Panc1 (cell line): ENCODE measurements around the gene KRT8. TPM values are rescaled to one million over a fixed set of nuclear protein-coding genes. Genes with fewer than 3 reads are reported as not detected.
A peak's percentile ranks its signal among the peaks of the same experiment; 100 is the strongest.

ENCODE experiments used
- ATAC-seq: fragments of 200-7000 bp; cut with Tn5 transposase; 2 replicates; pipeline ENCODE4 v1.9.1; 2020; ENCODE audit warnings: mild to moderate bottlenecking, moderate library complexity
- BruUV-seq: library from RNA; stranded (reverse); fragments of 400-500 nt; replicated peaks from 2 replicates; lab custom pipeline; 2021; lab: Mats Ljungman, UMichigan
- CTCF ChIA-PET: fragments of 300-600 bp; sonication (Branson Sonifier 250); formaldehyde crosslinking; loops from one replicate; lab custom pipeline; 2022; ENCODE audit warnings: antibody characterized with exemption; lab: Charles Lee
- POLR2A ChIA-PET: fragments of 300-600 bp; sonication (Branson Sonifier 250); formaldehyde crosslinking; loops from one replicate; lab custom pipeline; 2022; ENCODE audit warnings: antibody characterized with exemption; lab: Charles Lee
- DNase-seq: peaks from one replicate; pipeline ENCODE4 v3.0.0-alpha.2; 2010; ENCODE audit warnings: low read depth, low spot score
- H3K27ac ChIP-seq: 2 replicates; pipeline ENCODE4 v1.5.1; 2011; ENCODE audit warnings: mild to moderate bottlenecking, low read length, inconsistent platforms
- H3K27me3 ChIP-seq: fragments of 200-500 bp; sonication (Bioruptor generic); 2 replicates; pipeline ENCODE4 v1.6.0; 2014; ENCODE audit warnings: low read length, inconsistent platforms; ENCODE audit not compliant: control insufficient read depth, insufficient read depth
- H3K36me3 ChIP-seq: fragments of 200-500 bp; sonication (Bioruptor generic); 2 replicates; pipeline ENCODE4 v1.5.1; 2014; ENCODE audit warnings: inconsistent platforms, mild to moderate bottlenecking, low read length, moderate library complexity; ENCODE audit not compliant: control insufficient read depth, insufficient read depth
- H3K4me1 ChIP-seq: 2 replicates; pipeline ENCODE4 v1.5.1; 2011; ENCODE audit warnings: inconsistent platforms, mild to moderate bottlenecking, low read length, moderate library complexity; ENCODE audit not compliant: control insufficient read depth, insufficient read depth
- H3K4me3 ChIP-seq, 2 experiments: 2 replicates each; pipeline ENCODE4 v1.5.1; 2011 to 2012; ENCODE audit warnings: low read depth in 2 of 2, low read length in 2 of 2, mild to moderate bottlenecking in 2 of 2, inconsistent platforms in 1 of 2, moderate library complexity in 1 of 2
- H3K9me3 ChIP-seq: fragments of 200-500 bp; sonication (Bioruptor generic); 2 replicates; pipeline ENCODE4 v1.5.1; 2014; ENCODE audit warnings: low read depth, mild to moderate bottlenecking, inconsistent platforms, low read length, moderate library complexity; ENCODE audit not compliant: control insufficient read depth, insufficient read depth
- CTCF ChIP-seq: fragments of 450-650 bp; IDR thresholded peaks from 2 replicates; pipeline ENCODE4 v1.5.1; 2017; ENCODE audit warnings: mild to moderate bottlenecking
- POLR2AphosphoS5 ChIP-seq: IDR thresholded peaks from 2 replicates; pipeline ENCODE4 v1.6.1; 2012; ENCODE audit warnings: mild to moderate bottlenecking, low read depth, low read length, moderate library complexity
- REST ChIP-seq, 2 experiments: IDR thresholded peaks; 2 replicates each; pipeline ENCODE4 v1.6.1; 2011 to 2012; ENCODE audit warnings: low read depth in 2 of 2, control low read depth in 1 of 2, low read length in 1 of 2, mild to moderate bottlenecking in 1 of 2, moderate library complexity in 1 of 2; ENCODE audit not compliant: insufficient read depth in 1 of 2
- SIN3A ChIP-seq: IDR thresholded peaks from 2 replicates; pipeline ENCODE4 v1.6.1; 2012; ENCODE audit warnings: low read depth, mild to moderate bottlenecking, low read length, moderate library complexity, borderline replicate concordance; ENCODE audit not compliant: insufficient read depth
- TCF7L2 ChIP-seq: IDR thresholded peaks from 2 replicates; pipeline ENCODE4 v1.6.1; 2011; ENCODE audit warnings: mild to moderate bottlenecking, low read depth, low read length, inconsistent platforms
- in situ Hi-C: cut with HindIII; loops from 2 replicates; pipeline ENCODE4 v1.10.0; 2016; ENCODE audit warnings: low sequenced_read_pairs, low pct_unique_long_range_greater_than_20kb
- intact Hi-C: fragments of 100-400 bp; cut with micrococcal nuclease; formaldehyde crosslinking; loops from one replicate; pipeline ENCODE4 v1.10.0; 2022; ENCODE audit not compliant: unreplicated experiment
- total RNA-seq: library from RNA; stranded (reverse); gene quantifications from one replicate; pipeline ENCODE4 v1.2.1, GENCODE V29; 2021; ENCODE audit not compliant: unreplicated experiment

KRT8 gene
- total RNA-seq, 1 experiment from 2014 or later = 6,125 TPM

GRCh38 chr12:52907092-52907810 lies 2.4 kb upstream of the KRT8 start:
- ChIA-PET CTCF (interaction anchor here (0.8 to 2.7 kb wide), 2 partner anchors 18 to 22 kb away, joined by 11 to 12 read pairs; no protein-coding TSS in a partner anchor), POLR2A (interaction anchor here (0.6 to 1.0 kb wide), 3 partner anchors 19 to 45 kb away, joined by 3 read pairs; no protein-coding TSS in a partner anchor)
- ATAC-seq = no peak
- Histone ChIP-seq H3K27ac (peak overlapping the region; percentile 81), H3K4me3 (no peak overlapping the region), H3K9me3 (no peaks in the 10 kb centered on the region), H3K36me3 (no peaks in the 10 kb centered on the region; the same call in 1 of the 2 replicates), H3K4me1 (peaks cover 47% of the 10 kb centered on the region), H3K27me3 (no peaks in the 10 kb centered on the region)
- intact Hi-C loops = no loop called here
- in situ Hi-C loops = no loop called here
- no peak for TF ChIP-seq TCF7L2
- no peak for TF ChIP-seq POLR2AphosphoS5
- no peak for TF ChIP-seq SIN3A
- no peak for TF ChIP-seq REST (IDR thresholded peaks at IDR 0.05; ENCODE audit: insufficient read depth in 1 of 2, low read depth in 2 of 2, low read length in 1 of 2)
- no peak for TF ChIP-seq CTCF
- DNase-seq = no peak
- no TSS peak for BruUV-seq

- CTCF ChIA-PET = interaction anchor here (2.6 to 2.7 kb wide), 2 partner anchors 19 to 74 kb away, joined by 11 to 22 read pairs; no protein-coding TSS in a partner anchor
- no TSS peak for BruUV-seq
- H3K27ac ChIP-seq = peak overlapping the region; percentile 81
- H3K27me3 ChIP-seq = no peaks in the 10 kb centered on the region
- TF ChIP-seq SIN3A = no peak
- TF ChIP-seq CTCF = no peak
- no peak for TF ChIP-seq TCF7L2
- TF ChIP-seq REST (IDR thresholded peaks at IDR 0.05; ENCODE audit: insufficient read depth in 1 of 2, low read depth in 2 of 2, low read length in 1 of 2) = no peak
- TF ChIP-seq POLR2AphosphoS5 = no peak
- intact Hi-C loops (no loop called here), in situ Hi-C loops (no loop called here)
- H3K4me3 ChIP-seq = no peak overlapping the region
- POLR2A ChIA-PET = interaction anchor here (0.6 to 1.6 kb wide), 4 partner anchors 10 to 702 kb away, joined by 3 to 16 read pairs (median 4); no protein-coding TSS in a partner anchor
- peaks cover 51% of the 10 kb centered on the region for H3K4me1 ChIP-seq
- H3K9me3 ChIP-seq = no peaks in the 10 kb centered on the region
- DNase-seq (no peak), ATAC-seq (no peak)
- H3K36me3 ChIP-seq = peaks cover 5% of the 10 kb centered on the region
Measured at GRCh38 chr12:52906191-52906601, 1.3 kb upstream of the KRT8 start.
